PFSK-1 (cell line): Measurements from ENCODE around the gene COA4.

ENCODE experiments used
- FOXP2 ChIP-seq: optimal IDR thresholded peaks from 2 replicates; pipeline ENCODE3; 2011; ENCODE audit warnings: borderline replicate concordance, control low read depth, inconsistent platforms; ENCODE audit not compliant: insufficient read depth; ENCODE audit errors: extremely low read length, extremely low read depth
- POLR2AphosphoS5 ChIP-seq: IDR thresholded peaks from 2 replicates; pipeline ENCODE4 v1.6.1; 2012; ENCODE audit warnings: low read depth, mild to moderate bottlenecking, control low read depth, low read length, moderate library complexity
- REST ChIP-seq, 2 experiments: IDR thresholded peaks; 2 replicates each; pipeline versions ENCODE4 v1.6.1 to v1.8.0; 2011 to 2012; ENCODE audit warnings: low read depth in 2 of 2, low read length in 2 of 2, control low read depth in 1 of 2, inconsistent platforms in 1 of 2, mild to moderate bottlenecking in 1 of 2, moderate library complexity in 1 of 2; ENCODE audit not compliant: insufficient read depth in 1 of 2
- SIN3A ChIP-seq: IDR thresholded peaks from 2 replicates; pipeline ENCODE4 v1.6.1; 2012; ENCODE audit warnings: mild to moderate bottlenecking, low read length, moderate library complexity, borderline replicate concordance; ENCODE audit not compliant: insufficient read depth
- TAF1 ChIP-seq: IDR thresholded peaks from 2 replicates; pipeline ENCODE4 v1.6.1; 2012; ENCODE audit warnings: low read length, control low read depth, borderline replicate concordance; ENCODE audit not compliant: insufficient read depth

GRCh38 chr11:73889536-73889935 is 12.9 kb upstream of the COA4 start:
- TF ChIP-seq TAF1 (no peak), POLR2AphosphoS5 (no peak), REST (IDR thresholded peaks at IDR 0.05; ENCODE audit: insufficient read depth in 1 of 2, low read depth in 2 of 2, low read length in 2 of 2) (no peak), SIN3A (no peak), FOXP2 (no peak)
